Aorta (tissue), 5 donors: Measurements from ENCODE around the gene OR2D3. TPM values are rescaled to one million over a fixed set of nuclear protein-coding genes. Genes with fewer than 3 reads are reported as not detected.
"Not testable (repeated sequence)": the region's sequence is repeated elsewhere in the genome, so short reads cannot be mapped to it uniquely, and the experiment has no call there.

Experiments
- ATAC-seq: fragments of 200-7000 bp; cut with Tn5 transposase; one replicate; pipeline ENCODE4 v1.9.1; 2022; ENCODE audit warnings: moderate library complexity; ENCODE audit not compliant: low FRiP score
- DNase-seq, 2 donors: peaks; one replicate each; pipeline ENCODE4 v3.0.0-alpha.2; 2020
- H3K27ac ChIP-seq, 2 donors: one replicate each; pipeline ENCODE4 v1.5.1; 2013; ENCODE audit warnings: low read length in 2 of 2, mild to moderate bottlenecking in 2 of 2, moderate library complexity in 2 of 2, control low read depth in 1 of 2, inconsistent platforms in 1 of 2, low read depth in 1 of 2
- H3K27me3 ChIP-seq, 2 donors: one replicate each; pipeline ENCODE4 v1.6.1; 2013; ENCODE audit warnings: control low read depth in 1 of 2, low read length in 1 of 2, mild to moderate bottlenecking in 1 of 2, moderate library complexity in 1 of 2; ENCODE audit not compliant: insufficient read depth in 2 of 2, control insufficient read depth in 1 of 2
- H3K36me3 ChIP-seq, 2 donors: one replicate each; pipeline ENCODE4 v1.6.1; 2013; ENCODE audit warnings: control low read depth in 1 of 2, low read length in 1 of 2, mild to moderate bottlenecking in 1 of 2; ENCODE audit not compliant: insufficient read depth in 2 of 2, control insufficient read depth in 1 of 2
- H3K4me1 ChIP-seq, 2 donors: one replicate each; pipeline ENCODE4 v1.6.1; 2013; ENCODE audit warnings: low read length in 2 of 2, control low read depth in 1 of 2, mild to moderate bottlenecking in 1 of 2, moderate library complexity in 1 of 2; ENCODE audit not compliant: insufficient read depth in 2 of 2, control insufficient read depth in 1 of 2
- H3K4me3 ChIP-seq, 2 donors: one replicate each; pipeline ENCODE4 v1.5.1; 2013; ENCODE audit warnings: low read length in 2 of 2, control low read depth in 1 of 2, mild to moderate bottlenecking in 1 of 2
- H3K9me3 ChIP-seq: one replicate; pipeline ENCODE4 v1.6.1; 2013; ENCODE audit warnings: mild to moderate bottlenecking, low read length; ENCODE audit not compliant: control insufficient read depth
- WGBS, 2 donors: extraction: QIAGEN DNeasy Blood & Tissue Kit; methylation state at CpG; one replicate each; pipeline ENCODE4 v1.1.7; 2013; 5-methylcytosine and 5-hydroxymethylcytosine counted together
- intact Hi-C, 2 donors: fragments of 100-400 bp; cut with DNase I; formaldehyde crosslinking; loops; one replicate each; pipeline versions ENCODE4 v1.14.2 to v1.15.0; 2022
- polyA plus RNA-seq, 2 donors: library from polyadenylated mRNA; stranded (reverse); fragments of 200-250 nt; gene quantifications; one replicate each; pipeline ENCODE4 v1.2.3, GENCODE V29; 2013
- total RNA-seq, 2 donors: library from RNA; stranded (reverse); fragmentation: NEBNext Ultra II Directional; extraction: Animal tissue kit (Norgen Biotek cat#: 25700); gene quantifications; one replicate each; pipeline ENCODE4 v1.2.1, GENCODE V29; 2021
- donor health status: healthy with polysubstance abuse.
- donor health status: Bipolar disorder and iron deficiency.
- donor health status: DM: no; HTN: no; CAD: no.
- donor health status: DM: no; HTN: no; CAD: no.
- donor health status: DM: yes; HTN: yes; CAD: no.

OR2D3 gene
- total and polyA plus RNA-seq, 4 donors = not detected

DNA sequence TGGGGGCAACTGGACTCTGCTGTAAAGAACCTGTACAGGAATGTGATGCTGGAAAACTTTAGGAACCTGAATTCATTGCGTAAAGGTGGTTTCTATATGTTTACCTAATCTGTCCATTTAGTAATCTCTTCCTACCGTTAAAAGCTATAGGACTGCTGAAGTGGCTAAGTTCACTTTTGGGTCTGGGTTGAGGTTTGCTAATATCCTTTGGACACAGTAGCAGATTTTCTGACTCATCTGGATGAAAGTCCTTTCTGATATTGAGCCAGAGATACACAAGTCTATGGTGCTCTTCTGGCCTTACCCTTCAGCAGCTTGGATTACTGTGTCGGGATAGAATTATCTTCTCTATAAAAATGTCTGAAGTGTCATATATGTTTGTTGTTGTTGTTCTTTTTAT, 22.3 kb downstream of the OR2D3 start:
- Histone ChIP-seq H3K36me3 (no peaks in the 10 kb centered on the region), H3K4me1 (no peaks in the 10 kb centered on the region), H3K9me3 (no peaks in the 10 kb centered on the region), H3K4me3 (no peak overlapping the region), H3K27me3 (no peaks in the 10 kb centered on the region), H3K27ac (no peak overlapping the region)
- DNase-seq (no peak), ATAC-seq (no peak)
- intact Hi-C loops = no loop called here
- WGBS, 2 donors = 91 to 93% methylated on average over 3 of the region's 3 CpGs

DNA sequence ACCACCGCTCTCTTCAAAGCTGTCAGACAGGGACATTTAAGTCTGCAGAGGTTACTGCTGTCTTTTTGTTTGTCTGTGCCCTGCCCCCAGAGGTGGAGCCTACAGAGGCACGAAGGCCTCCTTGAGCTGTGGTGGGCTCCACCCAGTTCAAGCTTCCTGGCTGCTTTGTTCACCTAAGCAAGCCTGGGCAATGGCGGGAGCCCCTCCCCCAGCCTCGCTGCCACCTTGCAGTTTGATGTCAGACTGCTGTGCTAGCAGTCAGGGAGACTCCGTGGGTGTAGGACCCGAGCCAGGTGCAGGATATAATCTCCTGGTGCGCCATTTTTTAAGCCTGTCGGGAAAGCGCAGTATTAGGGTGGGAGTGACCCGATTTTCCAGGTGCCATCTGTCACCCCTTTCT, 33.4 kb downstream of the OR2D3 start:
- intact Hi-C loops = not testable (repeated sequence)

DNA sequence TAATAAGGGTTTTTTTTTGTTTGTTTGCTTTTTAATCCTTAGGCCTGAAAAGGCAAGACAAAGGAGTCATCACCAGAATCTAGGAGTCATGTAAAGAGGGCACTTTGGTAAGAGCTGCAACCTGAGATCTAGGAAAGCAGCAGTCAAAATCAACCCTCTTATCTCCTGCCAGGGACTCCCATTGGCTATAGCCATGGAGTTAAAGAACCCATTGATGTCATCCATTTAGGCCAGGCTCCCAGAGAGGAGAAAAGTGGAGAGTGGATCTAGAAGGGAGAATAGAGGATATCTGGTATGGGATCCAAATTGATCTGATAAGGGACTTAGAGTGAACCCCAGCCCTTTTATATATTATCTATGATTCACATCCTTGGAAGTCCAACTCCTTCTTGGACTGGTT, 41.3 kb downstream of the OR2D3 start:
- Histone ChIP-seq H3K27ac (no peak overlapping the region), H3K4me3 (no peak overlapping the region), H3K9me3 (no peaks in the 10 kb centered on the region), H3K36me3 (no peaks in the 10 kb centered on the region), H3K4me1 (no peaks in the 10 kb centered on the region), H3K27me3 (no peaks in the 10 kb centered on the region)
- DNase-seq (no peak), ATAC-seq (no peak)
- intact Hi-C loops = no loop called here

More for the DNA sequence above, 33.4 kb downstream of the OR2D3 start:
- H3K4me3 ChIP-seq, ATAC-seq, H3K27ac ChIP-seq, DNase-seq, H3K36me3 ChIP-seq, H3K9me3 ChIP-seq, H3K4me1 ChIP-seq, H3K27me3 ChIP-seq: not testable (repeated sequence)
- WGBS, 2 donors = 84 to 90% methylated on average over 8 to 10 of the region's 10 CpGs

DNA sequence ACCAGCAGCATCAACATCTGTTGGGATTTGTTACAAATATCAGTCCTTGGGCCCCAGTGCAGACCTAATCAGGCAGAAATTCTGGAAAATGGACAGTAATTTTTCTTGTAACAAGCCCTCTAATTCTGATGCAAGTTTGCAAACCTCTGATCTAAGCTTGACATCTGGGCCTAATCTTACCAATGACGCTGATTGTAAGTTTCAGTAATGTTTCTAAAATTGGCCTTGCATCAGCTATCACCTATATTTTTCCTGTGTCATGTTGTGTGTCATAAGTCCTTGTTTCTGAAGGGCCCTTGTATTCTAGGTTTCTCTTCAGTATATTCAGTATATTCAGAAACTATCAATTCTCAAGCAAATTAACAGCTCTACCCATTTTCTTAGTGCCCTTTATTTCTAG, 41.9 kb downstream of the OR2D3 start:
- Histone ChIP-seq H3K4me1 (no peaks in the 10 kb centered on the region), H3K36me3 (no peaks in the 10 kb centered on the region), H3K9me3 (no peaks in the 10 kb centered on the region), H3K27ac (no peak overlapping the region), H3K27me3 (no peaks in the 10 kb centered on the region), H3K4me3 (no peak overlapping the region)
- 79 to 83% methylated on average over 1 of the region's 1 CpG for WGBS, 2 donors
- no peak for DNase-seq
- no peak for ATAC-seq
- intact Hi-C loops = no loop called here

DNA sequence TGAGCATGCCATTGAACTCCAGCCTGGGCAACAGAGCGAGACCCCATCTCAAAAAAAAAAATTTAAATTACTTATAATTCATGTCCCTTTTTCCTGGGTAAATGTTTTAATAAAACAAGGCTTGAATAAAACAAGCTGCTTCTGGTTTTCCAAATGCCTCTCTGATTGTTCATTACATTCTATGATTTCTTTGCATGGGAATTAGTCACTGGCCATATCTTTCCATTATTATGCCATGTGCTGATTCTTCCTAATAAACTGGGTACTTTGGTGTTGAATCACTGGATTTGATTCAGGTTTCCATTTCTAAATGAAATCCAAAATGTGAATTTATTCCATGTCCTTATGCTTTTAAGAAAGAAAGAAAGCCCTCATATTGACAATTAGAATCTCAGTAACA, 48.0 kb downstream of the OR2D3 start:
- Histone ChIP-seq H3K4me1 (no peaks in the 10 kb centered on the region), H3K36me3 (no peaks in the 10 kb centered on the region), H3K4me3 (no peak overlapping the region), H3K27me3 (no peaks in the 10 kb centered on the region), H3K9me3 (no peaks in the 10 kb centered on the region), H3K27ac (no peak overlapping the region)
- ATAC-seq = no peak
- no peak for DNase-seq
- 99 to 100% methylated on average over 1 of the region's 1 CpG for WGBS, 2 donors
- intact Hi-C loops = no loop called here

DNA sequence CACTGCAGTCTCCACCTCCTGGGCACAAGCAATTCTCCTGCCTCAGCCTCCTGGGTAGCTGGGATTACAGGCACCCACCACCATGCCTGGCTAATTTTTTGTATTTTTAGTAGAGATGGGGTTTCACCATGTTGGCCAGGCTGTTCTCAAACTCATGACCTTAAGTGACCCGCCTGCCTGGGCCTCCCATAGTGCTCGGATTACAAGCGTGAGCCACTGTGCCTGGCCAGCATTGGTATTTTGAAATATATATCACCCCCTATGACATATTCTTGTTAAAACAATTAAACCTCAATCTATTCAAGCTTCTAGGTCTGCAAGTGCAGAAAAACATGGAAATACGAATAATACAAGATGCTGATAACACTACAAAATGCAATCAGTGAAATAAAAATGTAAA, 49.1 kb downstream of the OR2D3 start:
- H3K27me3 ChIP-seq, H3K36me3 ChIP-seq, H3K9me3 ChIP-seq, H3K4me3 ChIP-seq, ATAC-seq, intact Hi-C loops, H3K4me1 ChIP-seq, H3K27ac ChIP-seq: not testable (repeated sequence)
- WGBS, 2 donors = 33 to 46% methylated on average over 4 of the region's 4 CpGs
- DNase-seq = peak in 1 of 2 donors; percentile 44

Other genes starting within 250 kb of the OR2D3 start
- 10 to 100 TPM; 27.5 to 30.1 TPM for gene MRPL17, start 237.7 kb upstream of the OR2D3 start, total RNA-seq
- 10 to 100 TPM; 19.3 to 22.8 TPM for gene MRPL17, start 237.7 kb upstream of the OR2D3 start, polyA plus RNA-seq
- under 1 TPM in 1 of 2 donors, not detected in 1; 0.10 TPM for gene OR2AG2, start 149.0 kb upstream of the OR2D3 start, total RNA-seq
- gene OR2AG2, start 149.0 kb upstream of the OR2D3 start, polyA plus RNA-seq = not detected
- not detected for gene OR2AG1, start 138.0 kb upstream of the OR2D3 start, total RNA-seq
- not detected for gene OR2AG1, start 138.0 kb upstream of the OR2D3 start, polyA plus RNA-seq
- gene OR6A2, start 121.3 kb upstream of the OR2D3 start, total RNA-seq = under 1 TPM in 1 of 2 donors, not detected in 1; 0.26 TPM
- gene OR6A2, start 121.3 kb upstream of the OR2D3 start, polyA plus RNA-seq = not detected
- gene OR10A5, start 75.3 kb upstream of the OR2D3 start, total RNA-seq = not detected
- gene OR10A5, start 75.3 kb upstream of the OR2D3 start, polyA plus RNA-seq = not detected
- gene OR10A2, start 57.9 kb upstream of the OR2D3 start, total RNA-seq = not detected
- gene OR10A2, start 57.9 kb upstream of the OR2D3 start, polyA plus RNA-seq = under 1 TPM in 1 of 2 donors, not detected in 1; 0.13 TPM
- gene OR10A4, start 44.4 kb upstream of the OR2D3 start, total RNA-seq = not detected
- not detected for gene OR10A4, start 44.4 kb upstream of the OR2D3 start, polyA plus RNA-seq
- not detected for gene OR2D2, start 28.5 kb upstream of the OR2D3 start, total RNA-seq
- not detected for gene OR2D2, start 28.5 kb upstream of the OR2D3 start, polyA plus RNA-seq
- gene ZNF215, start 5.4 kb downstream of the OR2D3 start, total RNA-seq = 1 to 10 TPM in 1 of 2 donors, under 1 TPM in 1; 0.93 to 2.0 TPM
- gene ZNF215, start 5.4 kb downstream of the OR2D3 start, polyA plus RNA-seq = under 1 TPM in 1 of 2 donors, not detected in 1; 0.61 TPM
- 1 to 10 TPM; 1.5 to 2.4 TPM for gene ZNF214, start 99.3 kb downstream of the OR2D3 start, total RNA-seq
- gene ZNF214, start 99.3 kb downstream of the OR2D3 start, polyA plus RNA-seq = 1 to 10 TPM in 1 of 2 donors, under 1 TPM in 1; 0.38 to 1.2 TPM
- under 1 TPM in 1 of 2 donors, not detected in 1; 0.10 TPM for gene NLRP14, start 99.5 kb downstream of the OR2D3 start, total RNA-seq
- gene NLRP14, start 99.5 kb downstream of the OR2D3 start, polyA plus RNA-seq = under 1 TPM in 1 of 2 donors, not detected in 1; 0.05 TPM
- not detected for gene RBMXL2, start 168.0 kb downstream of the OR2D3 start, total RNA-seq
- gene RBMXL2, start 168.0 kb downstream of the OR2D3 start, polyA plus RNA-seq = not detected